Measurements from ENCODE around the gene CXCL17.

Gene CXCL17

GRCh38 chr19:42424712-42425131 lies 18.0 kb downstream of the CXCL17 start:
- TF ChIP-seq POLR2A (IDR thresholded peaks at IDR 0.05; ENCODE audit: low read depth, low read length), result no peak
- FAIRE-seq (no peak), DNase-seq (ENCODE audit: insufficient read length, low spot score) (no peak)

DNA sequence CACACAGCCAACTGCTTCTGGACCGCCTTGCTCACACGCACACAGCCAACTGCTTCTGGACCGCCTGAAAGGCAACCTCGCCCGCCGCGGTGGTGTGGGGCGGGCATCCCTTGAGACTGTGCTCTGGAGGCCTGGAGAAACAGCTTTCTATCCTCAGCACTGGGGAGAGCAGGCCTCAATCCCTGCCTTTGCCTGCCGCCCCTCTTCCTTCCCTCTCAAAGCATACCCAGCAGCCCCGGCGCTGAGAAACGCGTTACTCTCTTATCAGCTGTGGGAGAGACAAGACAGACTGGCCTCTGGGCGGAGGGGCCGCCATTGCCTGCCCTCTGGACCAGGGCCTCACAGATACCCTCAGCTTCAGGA lies 18.4 kb downstream of the CXCL17 start:
- no peak for FAIRE-seq
- TF ChIP-seq POLR2A (IDR thresholded peaks at IDR 0.05; ENCODE audit: low read depth, low read length), result no peak
- DNase-seq (ENCODE audit: insufficient read length, low spot score), result no peak

DNA sequence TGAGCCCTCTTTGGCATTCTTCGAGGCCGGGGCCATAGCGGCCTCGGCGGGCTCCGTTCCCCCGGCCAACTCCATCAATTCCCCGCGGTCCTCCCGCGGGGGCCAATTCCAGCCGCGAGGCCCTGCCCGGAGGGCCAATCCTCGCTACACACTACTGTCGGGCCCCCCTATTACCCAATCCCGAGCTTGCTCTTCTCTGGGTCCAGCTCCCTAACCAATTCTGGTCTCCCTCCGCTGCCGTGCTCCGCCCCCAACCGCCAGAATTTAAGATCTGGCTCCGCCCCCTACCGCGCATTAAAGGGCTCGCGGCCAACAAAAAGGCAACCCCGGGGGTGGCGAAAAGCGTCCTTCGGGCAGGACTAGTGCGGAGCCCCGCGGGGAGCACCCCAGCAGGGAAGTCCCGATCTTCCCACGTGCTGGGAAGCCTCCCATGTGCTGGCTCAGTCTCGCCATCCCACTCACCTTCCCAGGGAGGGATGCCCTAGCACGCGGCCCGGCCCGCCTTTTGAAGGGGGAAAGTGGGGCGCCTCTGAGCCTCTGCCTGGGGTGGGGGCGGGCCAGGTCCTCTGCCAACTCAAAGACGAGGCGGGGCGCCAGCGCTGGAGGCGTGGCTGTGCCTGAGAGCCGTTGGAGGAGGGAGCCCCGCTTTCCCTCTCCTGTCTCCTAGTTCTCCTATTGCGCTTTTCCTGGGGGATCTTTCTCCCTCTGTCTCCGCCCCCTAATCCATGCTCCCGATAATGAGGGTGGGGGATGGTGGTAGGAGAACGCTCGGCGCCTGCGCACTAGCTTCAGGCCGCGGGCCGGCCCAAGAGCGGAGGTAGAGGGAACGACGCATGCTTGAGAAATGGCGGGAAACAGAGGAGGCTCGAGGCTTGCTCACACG lies 19.0 kb downstream of the CXCL17 start:
- TF ChIP-seq POLR2A (IDR thresholded peaks at IDR 0.05; ENCODE audit: low read depth, low read length), result no peak
- DNase-seq (ENCODE audit: insufficient read length, low spot score) (peak; percentile 96), FAIRE-seq (no peak)

DNA sequence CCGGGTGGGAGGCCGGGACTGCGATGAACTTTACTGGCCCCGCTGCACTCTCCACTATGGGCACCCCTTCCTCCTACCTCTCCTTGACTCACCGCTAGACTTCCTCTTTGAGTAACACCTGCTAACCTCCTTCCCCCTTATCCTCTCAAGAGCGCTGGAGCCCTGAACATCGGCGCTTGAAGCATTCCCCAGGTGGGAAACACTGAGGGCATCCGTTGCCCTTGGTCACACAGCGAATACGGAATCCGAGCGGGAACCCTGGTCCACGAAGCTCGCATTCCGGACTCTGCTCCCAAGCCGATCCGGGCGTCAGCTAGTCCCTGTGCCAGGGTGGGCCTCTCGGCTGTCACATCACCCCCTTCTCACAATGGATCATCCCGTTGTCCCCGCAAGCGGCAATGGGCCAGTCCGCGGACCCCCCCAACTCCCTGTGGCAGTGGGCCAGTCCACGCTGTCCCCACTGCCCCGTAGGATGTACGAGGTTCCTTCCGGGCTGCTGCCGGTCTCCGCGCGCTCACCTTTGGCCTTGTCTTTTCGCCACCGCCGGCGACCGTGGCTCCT lies 19.8 kb downstream of the CXCL17 start:
- TF ChIP-seq POLR2A (IDR thresholded peaks at IDR 0.05; ENCODE audit: low read depth, low read length), result no peak
- DNase-seq (ENCODE audit: insufficient read length, low spot score) (no peak), FAIRE-seq (no peak)

GRCh38 chr19:42422092-42422900 lies 20.4 kb downstream of the CXCL17 start:
- FAIRE-seq (no peak), DNase-seq (ENCODE audit: insufficient read length, low spot score) (no peak)
- TF ChIP-seq POLR2A (IDR thresholded peaks at IDR 0.05; ENCODE audit: low read depth, low read length), result no peak

DNA sequence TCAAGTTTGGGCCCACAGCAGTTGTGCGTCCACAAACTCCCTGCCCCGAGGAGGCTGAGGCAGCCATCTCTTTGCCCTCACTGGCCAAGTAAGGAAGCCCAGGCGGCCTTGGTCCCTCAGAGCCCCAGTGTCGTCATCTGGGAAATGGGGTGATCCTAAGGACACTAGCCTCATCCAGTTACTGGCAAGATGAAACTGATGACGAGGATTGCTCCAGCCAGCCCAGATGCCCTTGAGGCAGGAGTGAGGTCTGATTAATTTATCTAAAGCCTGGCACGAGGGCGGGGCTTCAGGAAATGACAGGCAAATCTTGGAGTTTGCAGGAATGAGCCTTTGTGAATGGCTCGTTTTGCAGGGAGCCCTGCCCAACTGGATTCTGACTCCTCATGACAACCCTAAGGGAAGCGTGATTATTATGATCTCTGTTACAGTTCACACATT lies 21.1 kb downstream of the CXCL17 start:
- TF ChIP-seq POLR2A (IDR thresholded peaks at IDR 0.05; ENCODE audit: low read depth, low read length), result no peak
- DNase-seq (ENCODE audit: insufficient read length, low spot score) (no peak), FAIRE-seq (no peak)

DNA sequence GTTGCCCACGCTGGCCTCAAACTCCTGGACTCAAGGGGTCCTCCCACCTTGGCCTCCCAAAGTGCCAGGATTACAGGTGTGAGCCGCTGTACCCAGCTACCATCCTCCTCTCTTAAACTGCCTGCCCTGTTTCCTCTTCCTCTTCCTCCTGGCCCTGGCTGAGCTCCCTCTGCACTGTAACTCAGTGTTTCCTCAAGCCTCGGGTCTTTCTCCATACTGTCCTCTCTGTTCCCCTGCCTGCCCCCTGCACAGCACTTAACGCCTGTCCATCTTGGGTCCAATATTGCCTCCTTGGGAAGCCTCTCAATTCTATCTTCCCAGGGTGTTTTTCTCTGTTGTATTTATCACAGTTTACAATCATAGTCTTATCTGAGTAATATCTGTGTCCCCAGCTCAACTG lies 21.6 kb downstream of the CXCL17 start:
- FAIRE-seq, result no peak
- no peak for TF ChIP-seq POLR2A (IDR thresholded peaks at IDR 0.05; ENCODE audit: low read depth, low read length)
- DNase-seq (ENCODE audit: insufficient read length, low spot score), result no peak

- no peak for TF ChIP-seq POLR2A (IDR thresholded peaks at IDR 0.05; ENCODE audit: low read depth, low read length)
- DNase-seq (ENCODE audit: insufficient read length, low spot score) (no peak), FAIRE-seq (no peak)
These were observed 22.6 kb downstream of the CXCL17 start for GRCh38 chr19:42420055-42420544.

DNA sequence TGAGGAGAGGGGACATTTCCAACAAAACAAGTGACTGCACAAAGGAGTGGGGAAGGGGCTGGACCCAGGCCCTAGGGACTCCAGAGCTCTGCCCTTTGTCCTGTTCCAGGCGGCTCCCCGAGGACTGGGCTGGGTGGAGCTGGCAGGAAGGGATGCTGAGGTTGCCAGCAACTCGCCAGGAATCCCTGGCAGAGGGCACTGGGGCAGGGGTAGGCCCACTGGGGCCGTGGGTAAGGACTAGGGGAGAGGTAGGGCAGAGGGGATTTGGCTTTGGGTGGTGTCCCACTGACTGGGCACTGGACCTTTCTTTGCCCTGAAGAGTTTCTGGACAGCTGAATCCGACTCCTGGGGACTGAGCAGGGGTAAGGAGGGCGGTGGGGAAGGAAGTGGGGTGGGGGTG lies 23.4 kb downstream of the CXCL17 start:
- DNase-seq (ENCODE audit: insufficient read length, low spot score) (no peak), FAIRE-seq (no peak)
- no peak for TF ChIP-seq POLR2A (IDR thresholded peaks at IDR 0.05; ENCODE audit: low read depth, low read length)

DNA sequence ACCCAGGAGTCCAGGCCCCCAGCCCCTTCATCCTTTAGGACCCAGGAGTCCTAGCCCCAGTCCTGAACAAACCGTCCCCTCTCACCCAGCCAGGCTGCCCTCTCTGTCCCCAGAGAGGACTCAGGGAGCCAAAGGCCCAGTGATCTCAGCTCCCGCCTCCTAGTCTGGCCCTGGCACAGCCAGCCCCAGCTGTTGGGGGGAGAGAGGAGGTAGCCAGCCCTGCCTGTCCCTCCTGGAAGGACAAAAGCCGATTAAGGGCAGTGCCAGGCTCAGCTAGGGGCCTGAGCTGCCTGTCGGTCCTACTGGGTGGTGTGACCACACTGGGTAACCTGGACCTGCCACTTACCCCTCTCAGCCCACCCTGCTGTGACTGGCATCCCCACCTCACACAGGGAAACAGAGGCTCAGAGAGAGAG lies 30.1 kb downstream of the CXCL17 start:
- FAIRE-seq, result no peak
- no peak for TF ChIP-seq POLR2A (IDR thresholded peaks at IDR 0.05; ENCODE audit: low read depth, low read length)

GRCh38 chr19:42412227-42412626 lies 30.5 kb downstream of the CXCL17 start:
- no peak for TF ChIP-seq POLR2A (IDR thresholded peaks at IDR 0.05; ENCODE audit: low read depth, low read length)
- peak; percentile 86 for DNase-seq (ENCODE audit: insufficient read length, low spot score)
- FAIRE-seq, result no peak

More for the DNA sequence above, 30.1 kb downstream of the CXCL17 start:
- no peak for DNase-seq (ENCODE audit: insufficient read length, low spot score)

- no peak for TF ChIP-seq POLR2A (IDR thresholded peaks at IDR 0.05; ENCODE audit: low read depth, low read length)
- FAIRE-seq (no peak), DNase-seq (ENCODE audit: insufficient read length, low spot score) (no peak)
These were observed 31.1 kb downstream of the CXCL17 start for GRCh38 chr19:42411581-42412178.

DNA sequence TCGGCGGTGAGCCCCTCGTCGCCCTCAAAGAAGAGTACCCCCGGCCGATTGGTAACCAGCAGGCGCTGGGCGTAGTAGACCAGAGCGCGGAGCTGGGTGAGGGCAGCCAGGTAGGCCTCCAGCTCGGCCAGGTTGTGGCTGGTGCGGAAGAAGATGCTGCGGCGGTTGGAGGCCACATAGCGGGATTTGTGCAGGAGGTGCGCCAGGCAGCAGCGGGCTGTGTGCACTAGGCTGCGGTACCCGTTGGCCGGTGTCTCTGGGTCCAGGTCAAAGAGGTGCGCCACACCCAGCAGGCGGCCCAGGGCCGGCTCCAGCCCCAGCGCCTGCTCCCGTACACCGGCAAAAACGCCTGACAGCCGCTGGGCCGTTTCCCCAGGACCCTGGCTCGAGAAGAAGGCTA lies 32.4 kb downstream of the CXCL17 start:
- TF ChIP-seq POLR2A (IDR thresholded peaks at IDR 0.05; ENCODE audit: low read depth, low read length), result no peak
- DNase-seq (ENCODE audit: insufficient read length, low spot score) (no peak), FAIRE-seq (no peak)

DNA sequence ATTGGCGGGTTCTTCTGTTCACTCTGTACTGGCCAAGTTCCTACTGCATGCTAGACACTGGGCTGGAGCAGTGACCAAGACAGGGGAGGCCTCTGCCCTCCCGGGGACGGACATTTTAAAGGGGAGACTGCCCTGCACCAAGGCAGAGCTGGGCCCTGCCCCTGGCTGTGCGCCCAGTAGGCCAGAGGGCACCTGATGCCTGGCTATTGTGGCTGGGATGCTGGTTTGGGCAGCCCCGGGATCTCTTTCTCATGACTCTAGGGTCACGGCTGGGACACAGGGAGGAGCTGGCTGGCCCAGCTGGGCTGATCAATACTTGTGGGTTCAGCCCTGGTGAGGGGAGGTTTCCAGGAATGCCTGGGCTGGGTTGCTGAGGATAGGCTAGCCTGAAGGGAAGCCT lies 33.3 kb downstream of the CXCL17 start:
- FAIRE-seq, result no peak
- no peak for DNase-seq (ENCODE audit: insufficient read length, low spot score)
- no peak for TF ChIP-seq POLR2A (IDR thresholded peaks at IDR 0.05; ENCODE audit: low read depth, low read length)

Data from H54 (cell line).